OCI-LY3 (cell line): ENCODE measurements around the gene ABCC5.

Experiments
- H2AFZ ChIP-seq: fragments of 200-600, 300-600 bp; shearing (Covaris generic); 2 replicates; pipeline ENCODE4 v1.6.0; 2014; ENCODE audit warnings: antibody characterized with exemption, low read depth, low read length
- H3K27ac ChIP-seq: fragments of 200-600, 300-600 bp; sonication (generic); 2 replicates; pipeline ENCODE4 v1.5.1; 2014; ENCODE audit warnings: mild to moderate bottlenecking, low read length, moderate library complexity, mixed read lengths
- H3K27me3 ChIP-seq: fragments of 200-600, 300-600 bp; sonication (generic); 2 replicates; pipeline ENCODE4 v1.6.1; 2014; ENCODE audit warnings: low read depth, low read length, mixed read lengths
- H3K36me3 ChIP-seq: fragments of 200-600, 300-600 bp; sonication (generic); replicated peaks from 2 replicates; pipeline ENCODE3; 2014; ENCODE audit warnings: low read depth, low read length, mixed read lengths
- H3K4me1 ChIP-seq: fragments of 300-600, 200-600 bp; sonication (generic); 2 replicates; pipeline ENCODE4 v1.6.1; 2014; ENCODE audit warnings: low read length, mixed read lengths
- H3K4me2 ChIP-seq: fragments of 200-600, 300-600 bp; sonication (generic); 2 replicates; pipeline ENCODE4 v1.6.1; 2014; ENCODE audit warnings: low read length, mixed read lengths
- H3K4me3 ChIP-seq: fragments of 300-600, 200-600 bp; sonication (generic); 2 replicates; pipeline ENCODE4 v1.5.1; 2014; ENCODE audit warnings: antibody characterized with exemption, mild to moderate bottlenecking, low read length, moderate library complexity
- H3K79me2 ChIP-seq: fragments of 300-600, 200-600 bp; shearing (Covaris generic); 2 replicates; pipeline ENCODE4 v1.6.1; 2014; ENCODE audit warnings: mild to moderate bottlenecking, low read length, mixed read lengths
- H3K9ac ChIP-seq: fragments of 300-600, 200-600 bp; shearing (Covaris generic); 2 replicates; pipeline ENCODE4 v1.6.0; 2014; ENCODE audit warnings: mild to moderate bottlenecking, low read length, moderate library complexity
- H3K9me3 ChIP-seq: fragments of 200-600, 300-600 bp; shearing (Covaris generic); 2 replicates; pipeline ENCODE4 v1.6.1; 2014; ENCODE audit warnings: low read length, mixed read lengths; ENCODE audit not compliant: insufficient read depth
- H4K20me1 ChIP-seq: fragments of 200-600, 300-600 bp; sonication (generic); 2 replicates; pipeline ENCODE4 v1.6.1; 2016; ENCODE audit warnings: low read length, mixed read lengths; ENCODE audit not compliant: insufficient read depth
- EZH2phosphoT487 ChIP-seq: fragments of 200-600 bp; shearing (Covaris generic); IDR thresholded peaks from 2 replicates; pipeline ENCODE4 v1.6.1; 2018; ENCODE audit warnings: antibody characterized with exemption, mixed run types, low read depth
- TF ChIP-seq, protein P1 (sequence below): fragments of 200-600, 300-600 bp; sonication (generic); IDR thresholded peaks from 2 replicates; pipeline ENCODE4 v1.5.1; 2014; ENCODE audit warnings: antibody characterized with exemption, low read length, low read depth

Gene ABCC5

DNA sequence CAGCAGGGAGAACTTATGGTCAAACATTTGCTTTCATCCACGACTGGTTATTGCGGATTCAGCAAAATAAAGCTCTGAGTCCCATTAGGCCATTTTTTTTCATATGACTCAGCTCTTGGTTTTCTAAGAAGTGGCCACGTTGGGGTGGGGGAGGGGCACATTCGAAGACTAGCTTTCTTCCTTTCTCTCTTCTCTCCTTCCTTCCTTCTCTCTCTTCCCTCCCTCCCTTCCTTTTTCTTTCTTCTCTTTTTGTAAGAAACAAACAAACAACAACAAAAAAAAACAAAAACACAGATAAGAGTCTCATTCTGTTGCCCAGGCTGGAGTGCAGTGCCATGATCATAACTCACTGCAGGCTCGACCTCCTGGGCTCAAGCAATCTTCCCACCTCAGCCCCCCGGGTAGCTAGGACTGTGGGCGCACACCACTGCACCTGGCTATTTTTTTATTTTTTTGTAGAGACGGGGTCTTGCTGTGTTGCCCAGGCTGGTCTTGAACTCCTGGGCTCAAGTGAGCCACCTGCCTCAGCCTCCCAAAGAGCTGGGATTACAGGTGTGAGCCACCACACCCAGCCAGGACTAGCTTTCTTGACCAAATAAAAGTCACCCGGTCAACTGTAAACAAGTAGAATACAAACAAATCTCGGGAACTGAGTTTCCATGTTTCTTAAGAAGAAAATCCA lies 41.6 kb downstream of the ABCC5 start:
- no peak overlapping the region for H3K9ac ChIP-seq
- no peak overlapping the region for H3K4me3 ChIP-seq
- no peaks in the 10 kb centered on the region for H3K79me2 ChIP-seq
- no peaks in the 10 kb centered on the region for H3K9me3 ChIP-seq
- no peak overlapping the region for H2AFZ ChIP-seq
- no peak overlapping the region for H3K4me2 ChIP-seq
- no peaks in the 10 kb centered on the region for H3K4me1 ChIP-seq
- no peaks in the 10 kb centered on the region for H4K20me1 ChIP-seq
- no peaks in the 10 kb centered on the region for H3K27me3 ChIP-seq
- H3K36me3 ChIP-seq, result no peaks in the 10 kb centered on the region
- no peak for TF ChIP-seq EZH2phosphoT487
- TF ChIP-seq, protein P1, sequence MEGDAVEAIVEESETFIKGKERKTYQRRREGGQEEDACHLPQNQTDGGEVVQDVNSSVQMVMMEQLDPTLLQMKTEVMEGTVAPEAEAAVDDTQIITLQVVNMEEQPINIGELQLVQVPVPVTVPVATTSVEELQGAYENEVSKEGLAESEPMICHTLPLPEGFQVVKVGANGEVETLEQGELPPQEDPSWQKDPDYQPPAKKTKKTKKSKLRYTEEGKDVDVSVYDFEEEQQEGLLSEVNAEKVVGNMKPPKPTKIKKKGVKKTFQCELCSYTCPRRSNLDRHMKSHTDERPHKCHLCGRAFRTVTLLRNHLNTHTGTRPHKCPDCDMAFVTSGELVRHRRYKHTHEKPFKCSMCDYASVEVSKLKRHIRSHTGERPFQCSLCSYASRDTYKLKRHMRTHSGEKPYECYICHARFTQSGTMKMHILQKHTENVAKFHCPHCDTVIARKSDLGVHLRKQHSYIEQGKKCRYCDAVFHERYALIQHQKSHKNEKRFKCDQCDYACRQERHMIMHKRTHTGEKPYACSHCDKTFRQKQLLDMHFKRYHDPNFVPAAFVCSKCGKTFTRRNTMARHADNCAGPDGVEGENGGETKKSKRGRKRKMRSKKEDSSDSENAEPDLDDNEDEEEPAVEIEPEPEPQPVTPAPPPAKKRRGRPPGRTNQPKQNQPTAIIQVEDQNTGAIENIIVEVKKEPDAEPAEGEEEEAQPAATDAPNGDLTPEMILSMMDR, result no peak
- no peak overlapping the region for H3K27ac ChIP-seq

DNA sequence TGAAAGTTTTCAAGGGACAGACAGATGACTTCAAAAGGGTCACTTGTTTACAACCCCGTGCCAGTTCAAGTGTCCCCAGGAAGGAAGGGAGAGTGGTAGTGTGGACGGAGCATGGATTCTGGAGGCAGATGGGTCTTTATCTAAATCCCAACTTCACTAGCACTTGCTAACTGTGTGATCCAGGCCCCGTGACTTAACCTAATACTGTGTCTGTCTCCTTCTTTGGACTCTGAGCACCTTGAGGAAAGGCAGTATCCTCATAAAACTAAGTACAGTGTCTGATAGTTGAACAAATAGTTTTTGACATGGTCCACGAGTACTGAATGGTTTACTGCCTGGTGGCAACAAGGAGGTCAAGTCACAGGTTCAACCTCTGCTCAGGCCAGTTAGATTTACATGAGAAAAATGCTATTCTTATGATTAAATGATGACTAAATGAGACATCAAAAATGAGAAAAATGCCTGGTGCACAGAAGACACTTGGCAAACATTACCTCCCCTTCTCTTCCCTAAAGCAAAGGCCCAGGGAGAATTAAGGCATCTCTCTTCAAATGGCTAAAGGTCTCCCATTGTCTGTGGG lies 48.9 kb downstream of the ABCC5 start:
- Histone ChIP-seq H3K9ac (no peak overlapping the region), H3K27me3 (no peaks in the 10 kb centered on the region), H3K9me3 (no peaks in the 10 kb centered on the region), H4K20me1 (no peaks in the 10 kb centered on the region), H3K4me1 (no peaks in the 10 kb centered on the region), H3K4me3 (no peak overlapping the region), H3K79me2 (no peaks in the 10 kb centered on the region), H2AFZ (no peak overlapping the region), H3K27ac (no peak overlapping the region), H3K36me3 (no peaks in the 10 kb centered on the region), H3K4me2 (no peak overlapping the region)
- no peak for TF ChIP-seq EZH2phosphoT487
- TF ChIP-seq, protein P1, result no peak

DNA sequence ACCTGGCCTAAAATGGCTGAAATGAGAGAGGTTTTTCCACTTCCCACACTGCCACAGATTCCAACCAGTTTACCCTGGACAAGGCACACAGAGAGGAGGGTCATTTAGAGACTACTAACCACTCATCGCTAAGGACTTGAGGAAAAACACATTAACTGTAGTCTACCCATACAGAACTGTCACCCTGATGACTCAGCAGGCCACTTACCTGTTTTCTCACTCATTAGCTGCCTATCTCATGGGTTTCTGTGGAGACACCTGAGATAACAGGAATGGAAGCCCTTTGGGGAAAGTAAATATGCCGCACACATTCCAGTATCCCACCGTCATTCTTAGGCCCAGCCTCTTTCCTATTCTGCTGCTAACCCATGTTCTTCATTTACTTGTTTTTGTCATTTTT lies 50.0 kb downstream of the ABCC5 start:
- Histone ChIP-seq H3K27ac (no peak overlapping the region), H3K9me3 (no peaks in the 10 kb centered on the region), H3K4me1 (no peaks in the 10 kb centered on the region), H3K79me2 (no peaks in the 10 kb centered on the region), H3K4me3 (no peak overlapping the region), H3K36me3 (no peaks in the 10 kb centered on the region), H4K20me1 (no peaks in the 10 kb centered on the region), H3K9ac (no peak overlapping the region), H3K4me2 (no peak overlapping the region), H3K27me3 (no peaks in the 10 kb centered on the region), H2AFZ (no peak overlapping the region)
- no peak for TF ChIP-seq EZH2phosphoT487
- TF ChIP-seq, protein P1, result no peak

DNA sequence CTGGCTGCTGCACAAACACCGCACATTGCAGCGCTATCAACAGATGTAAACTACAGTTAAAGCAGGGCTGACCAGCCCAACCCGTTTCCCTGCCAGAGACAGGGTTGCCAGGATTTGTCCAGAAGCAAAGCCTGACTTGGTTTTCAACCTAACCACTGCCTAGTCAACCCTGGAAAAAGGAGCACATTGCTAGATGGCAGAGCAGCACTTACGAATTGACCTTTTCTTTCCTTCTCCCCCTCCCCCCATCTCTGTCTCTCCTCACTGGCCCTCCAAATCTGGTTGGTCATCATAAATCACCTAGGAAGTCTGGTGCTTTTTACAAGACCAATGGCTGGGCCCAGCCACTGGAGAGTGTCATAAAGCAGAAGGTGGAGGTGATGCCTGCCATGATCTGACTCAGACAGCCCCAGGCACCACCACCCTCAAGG lies 51.3 kb downstream of the ABCC5 start:
- H4K20me1 ChIP-seq, result no peaks in the 10 kb centered on the region
- H3K4me3 ChIP-seq, result no peak overlapping the region
- no peak overlapping the region for H3K27ac ChIP-seq
- no peaks in the 10 kb centered on the region for H3K4me1 ChIP-seq
- TF ChIP-seq EZH2phosphoT487, result no peak
- TF ChIP-seq, protein P1, result no peak
- no peak overlapping the region for H2AFZ ChIP-seq
- H3K79me2 ChIP-seq, result no peaks in the 10 kb centered on the region
- H3K9ac ChIP-seq, result no peak overlapping the region
- no peaks in the 10 kb centered on the region for H3K9me3 ChIP-seq
- H3K27me3 ChIP-seq, result no peaks in the 10 kb centered on the region
- no peak overlapping the region for H3K4me2 ChIP-seq
- H3K36me3 ChIP-seq, result no peaks in the 10 kb centered on the region
